Lower leg skin (tissue), 3 donors: ENCODE data around the gene DCAF8.

Source experiments
- CTCF ChIP-seq, 3 donors: fragments of 450-650 bp; IDR thresholded peaks; one replicate each; pipeline ENCODE4 v1.5.1; 2016; ENCODE audit warnings: antibody characterized with exemption in 3 of 3, mild to moderate bottlenecking in 3 of 3, moderate library complexity in 2 of 3
- POLR2A ChIP-seq, 2 donors: fragments of 450-650 bp; IDR thresholded peaks; one replicate each; pipeline ENCODE4 v1.6.1; 2016 to 2017; ENCODE audit warnings: antibody characterized with exemption in 2 of 2, mild to moderate bottlenecking in 1 of 2, moderate library complexity in 1 of 2

GRCh38 chr1:160285506-160285905 is 23.2 kb upstream of the DCAF8 start:
- no peak for TF ChIP-seq POLR2A (IDR thresholded peaks at IDR 0.05)
- TF ChIP-seq CTCF (IDR thresholded peaks at IDR 0.05) = no peak
